H1 (cell line): ENCODE results near the gene DEFB125. TPM values are rescaled to one million over a fixed set of nuclear protein-coding genes. Genes with fewer than 3 reads are reported as not detected.

Experiments
- CTCF ChIA-PET: fragments of 300-600 bp; sonication (Branson Sonifier 250); formaldehyde crosslinking; loops from one replicate; lab custom pipeline; 2021; ENCODE audit not compliant: partially characterized antibody; lab: Charles Lee
- POLR2A ChIA-PET: fragments of 300-600 bp; sonication (Branson Sonifier 250); formaldehyde crosslinking; loops from one replicate; lab custom pipeline; 2021; ENCODE audit warnings: inconsistent platforms; ENCODE audit not compliant: partially characterized antibody; lab: Charles Lee
- DNase-seq, 2 experiments: peaks; one replicate each; pipeline versions ENCODE4 v3.0.0 to v3.0.0-alpha.2; 2010 to 2022; ENCODE audit warnings: low spot score in 2 of 2, low read depth in 1 of 2, mixed read lengths in 1 of 2
- FAIRE-seq: peaks from 2 replicates; lab custom pipeline; 2011; peaks lifted over from hg19 to GRCh38; lab: Jason Lieb, UNC
- H2AFZ ChIP-seq: 2 replicates; pipeline ENCODE4 v1.8.1; 2012; ENCODE audit warnings: low read length, inconsistent platforms
- H2AK5ac ChIP-seq: 2 replicates; pipeline ENCODE4 v1.6.1; 2013; ENCODE audit warnings: low read depth, low read length
- H2BK120ac ChIP-seq: replicated peaks from 2 replicates; pipeline ENCODE3; 2013; ENCODE audit warnings: low read depth, low read length, inconsistent platforms
- H2BK12ac ChIP-seq: 2 replicates; pipeline ENCODE4 v1.6.1; 2013; ENCODE audit warnings: low read depth, low read length
- H2BK15ac ChIP-seq: 2 replicates; pipeline ENCODE4 v1.6.1; 2013; ENCODE audit warnings: low read length
- H2BK20ac ChIP-seq: 2 replicates; pipeline ENCODE4 v1.6.1; 2013; ENCODE audit warnings: low read length
- H2BK5ac ChIP-seq: 2 replicates; pipeline ENCODE4 v1.6.1; 2013; ENCODE audit warnings: low read depth, low read length
- H3K14ac ChIP-seq: 2 replicates; pipeline ENCODE4 v1.6.1; 2013; ENCODE audit warnings: inconsistent platforms; ENCODE audit not compliant: insufficient read length
- H3K18ac ChIP-seq: 2 replicates; pipeline ENCODE4 v1.6.1; 2013; ENCODE audit warnings: low read length; ENCODE audit errors: extremely low read depth
- H3K23ac ChIP-seq: 2 replicates; pipeline ENCODE4 v1.6.1; 2013; ENCODE audit warnings: inconsistent platforms; ENCODE audit not compliant: insufficient read length
- H3K23me2 ChIP-seq: 2 replicates; pipeline ENCODE4 v1.6.1; 2013; ENCODE audit warnings: low read depth, low read length
- H3K27ac ChIP-seq: 2 replicates; pipeline ENCODE4 v1.6.1; 2011; ENCODE audit warnings: low read depth, low read length, inconsistent platforms
- H3K27me3 ChIP-seq, 4 experiments: replicated peaks in 1 of 4; 1 replicate in 1 of 4; 2 replicates in 3 of 4; pipeline versions ENCODE4 v1.6.1 to v1.8.1; 2011 to 2013; ENCODE audit warnings: low read length in 3 of 4, mild to moderate bottlenecking in 3 of 4, inconsistent platforms in 2 of 4, mixed read lengths in 2 of 4, moderate library complexity in 1 of 4; ENCODE audit not compliant: control insufficient read depth in 3 of 4, insufficient read depth in 3 of 4; ENCODE audit errors: extremely low read depth in 1 of 4
- H3K36me3 ChIP-seq, 4 experiments: 2 replicates each; pipeline versions ENCODE4 v1.6.1 to v1.8.1; 2011 to 2013; ENCODE audit warnings: mild to moderate bottlenecking in 4 of 4, low read length in 3 of 4, moderate library complexity in 2 of 4, control low read depth in 1 of 4, inconsistent platforms in 1 of 4; ENCODE audit not compliant: insufficient read depth in 4 of 4, control insufficient read depth in 2 of 4
- H3K4ac ChIP-seq: replicated peaks from 2 replicates; pipeline ENCODE3; 2013; ENCODE audit warnings: low read length, low read depth, mixed read lengths, inconsistent platforms; ENCODE audit not compliant: insufficient read length
- H3K4me1 ChIP-seq, 4 experiments: replicated peaks in 1 of 4; 1 replicate in 1 of 4; 2 replicates in 3 of 4; pipeline versions ENCODE4 v1.6.1 to v1.8.1; 2011 to 2013; ENCODE audit warnings: low read length in 3 of 4, inconsistent platforms in 2 of 4, mixed read lengths in 1 of 4; ENCODE audit not compliant: insufficient read depth in 4 of 4, control insufficient read depth in 3 of 4
- H3K4me2 ChIP-seq, 2 experiments: 2 replicates each; pipeline versions ENCODE4 v1.6.1 to v1.8.1; 2011 to 2013; ENCODE audit warnings: low read depth in 2 of 2, low read length in 2 of 2, control low read depth in 1 of 2, inconsistent platforms in 1 of 2, mild to moderate bottlenecking in 1 of 2; ENCODE audit not compliant: insufficient read depth in 1 of 2
- H3K4me3 ChIP-seq, 4 experiments: fragments of 200-600, 300-600 bp in 1 of 4; sonication (generic), shearing (Covaris generic), sonication (Bioruptor Twin) in 1 of 4; 2 replicates each; pipeline versions ENCODE4 v1.5.1 to v1.8.1; 2011 to 2016; ENCODE audit warnings: low read length in 4 of 4, low read depth in 3 of 4, control low read depth in 2 of 4, inconsistent platforms in 2 of 4, mild to moderate bottlenecking in 2 of 4, mixed read lengths in 1 of 4, moderate library complexity in 1 of 4; ENCODE audit not compliant: insufficient read depth in 2 of 4; ENCODE audit errors: extremely low read depth in 1 of 4
- H3K56ac ChIP-seq: replicated peaks from 2 replicates; pipeline ENCODE3; 2013; ENCODE audit warnings: low read depth, mild to moderate bottlenecking, mixed read lengths, low read length, inconsistent platforms; ENCODE audit not compliant: insufficient read length
- H3K79me1 ChIP-seq: 2 replicates; pipeline ENCODE4 v1.6.1; 2013; ENCODE audit warnings: low read depth, low read length, control low read depth
- H3K79me2 ChIP-seq, 2 experiments: 2 replicates each; pipeline versions ENCODE4 v1.6.1 to v1.8.1; 2012 to 2013; ENCODE audit warnings: low read length in 2 of 2, mild to moderate bottlenecking in 2 of 2, inconsistent platforms in 1 of 2; ENCODE audit not compliant: insufficient read depth in 2 of 2, control insufficient read depth in 1 of 2
- H3K9ac ChIP-seq, 4 experiments: replicated peaks in 1 of 4; 1 replicate in 1 of 4; 2 replicates in 3 of 4; pipeline versions ENCODE4 v1.6.1 to v1.8.1; 2011 to 2013; ENCODE audit warnings: low read depth in 3 of 4, low read length in 3 of 4, control low read depth in 2 of 4, mild to moderate bottlenecking in 2 of 4, moderate library complexity in 2 of 4, inconsistent platforms in 1 of 4; ENCODE audit errors: extremely low read depth in 1 of 4
- H3K9me3 ChIP-seq, 2 experiments: 2 replicates each; pipeline versions ENCODE4 v1.6.1 to v1.8.1; 2012 to 2013; ENCODE audit warnings: mild to moderate bottlenecking in 2 of 2, moderate library complexity in 2 of 2, control low read depth in 1 of 2, inconsistent platforms in 1 of 2, low read depth in 1 of 2, low read length in 1 of 2, mixed read lengths in 1 of 2; ENCODE audit not compliant: insufficient read depth in 2 of 2
- H4K20me1 ChIP-seq, 2 experiments: replicated peaks in 1 of 2; 2 replicates each; pipeline versions ENCODE3 to v1.8.1; 2011 to 2013; ENCODE audit warnings: inconsistent platforms in 2 of 2, low read length in 2 of 2, mild to moderate bottlenecking in 1 of 2; ENCODE audit not compliant: insufficient read depth in 2 of 2, control insufficient read depth in 1 of 2
- H4K5ac ChIP-seq: 2 replicates; pipeline ENCODE4 v1.6.1; 2013; ENCODE audit warnings: low read length, low read depth, mixed read lengths, inconsistent platforms; ENCODE audit not compliant: insufficient read length
- H4K8ac ChIP-seq: 2 replicates; pipeline ENCODE4 v1.8.0; 2013; ENCODE audit warnings: mild to moderate bottlenecking, moderate library complexity, low read length, inconsistent platforms; ENCODE audit not compliant: insufficient read depth; ENCODE audit errors: extremely low read depth
- H4K91ac ChIP-seq: replicated peaks from 2 replicates; pipeline ENCODE3; 2013; ENCODE audit warnings: low read length, mixed read lengths, inconsistent platforms; ENCODE audit not compliant: insufficient read length
- BACH1 ChIP-seq: IDR thresholded peaks from 2 replicates; pipeline ENCODE4 v1.6.1; 2012; ENCODE audit warnings: low read length, improper control_type of control experiment
- CBX5 ChIP-seq: fragments of 300-800, 300-1000 bp; sonication (generic); IDR thresholded peaks from 2 replicates; pipeline ENCODE4 v1.7.1; 2016; ENCODE audit warnings: antibody characterized with exemption, low read length, low read depth
- EZH2 ChIP-seq: fragments of 200-600 bp; sonication (generic); IDR thresholded peaks from 2 replicates; pipeline ENCODE4 v1.7.1; 2012; ENCODE audit warnings: low read depth, mild to moderate bottlenecking, moderate library complexity, low read length, inconsistent platforms; ENCODE audit not compliant: severe bottlenecking
- FOSL1 ChIP-seq: IDR thresholded peaks from 2 replicates; pipeline ENCODE4 v1.6.1; 2011; ENCODE audit warnings: mild to moderate bottlenecking, low read depth, low read length, moderate library complexity; ENCODE audit not compliant: insufficient read depth
- HDAC6 ChIP-seq: IDR thresholded peaks from one replicate; pipeline ENCODE4 v1.7.1; 2012; ENCODE audit warnings: low read depth, mild to moderate bottlenecking, inconsistent platforms, low read length, moderate library complexity
- JUND ChIP-seq: IDR thresholded peaks from 2 replicates; pipeline ENCODE4 v1.6.1; 2011; ENCODE audit warnings: mild to moderate bottlenecking, improper control_type of control experiment, low read length
- NANOG ChIP-seq: IDR thresholded peaks from 2 replicates; pipeline ENCODE4 v1.6.1; 2011; ENCODE audit warnings: low read length, low read depth, mild to moderate bottlenecking, inconsistent platforms; ENCODE audit not compliant: insufficient read depth, poor library complexity, severe bottlenecking
- POLR2AphosphoS5 ChIP-seq: IDR thresholded peaks from 2 replicates; pipeline ENCODE4 v1.6.1; 2011; ENCODE audit warnings: low read depth, low read length
- RNF2 ChIP-seq: fragments of 200-900, 300-1000 bp; sonication (generic); IDR thresholded peaks from 2 replicates; pipeline ENCODE4 v1.7.1; 2016; ENCODE audit warnings: borderline replicate concordance, low read depth, mild to moderate bottlenecking, antibody characterized with exemption, low read length; ENCODE audit not compliant: poor library complexity, severe bottlenecking; ENCODE audit errors: missing control alignments
- SIN3A ChIP-seq, 2 experiments: IDR thresholded peaks in 1 of 2; conservative IDR thresholded peaks in 1 of 2; 2 replicates each; pipeline ENCODE4 v1.6.1; 2011 to 2012; ENCODE audit warnings: low read length in 2 of 2, improper control_type of control experiment in 1 of 2, low read depth in 1 of 2, mild to moderate bottlenecking in 1 of 2
- SIRT6 ChIP-seq: IDR thresholded peaks from one replicate; pipeline ENCODE4 v1.7.1; 2012; ENCODE audit warnings: low read length, inconsistent platforms
- ZNF274 ChIP-seq: IDR thresholded peaks from 2 replicates; pipeline ENCODE4 v1.7.0; 2012; ENCODE audit warnings: low read length, borderline replicate concordance; ENCODE audit errors: extremely low read depth
- polyA plus RNA-seq, 7 experiments: library from polyadenylated mRNA; depleted of rRNA in 3 of 7; stranded (reverse) in 5 of 7; unstranded in 2 of 7; fragments of >200 nt in 5 of 7; fragments of 200-250 nt in 2 of 7; gene quantifications; 1 replicate in 5 of 7; 2 replicates in 1 of 7; 4 replicates in 1 of 7; pipeline versions ENCODE4 v1.2.1 to v1.2.3, GENCODE V29; 2011 to 2013; ENCODE audit warnings: missing spikeins in 2 of 7, mixed read lengths in 2 of 7
- total RNA-seq: library from RNA; stranded (reverse); fragmentation: NEBNext Ultra II Directional; extraction: Animal tissue kit (Norgen Biotek cat#: 25700); gene quantifications from 2 replicates; pipeline ENCODE4 v1.2.1, GENCODE V29; 2021
- TF ChIP-seq, protein P1 (sequence below): IDR thresholded peaks from 2 replicates; pipeline ENCODE4 v1.6.1; 2011; ENCODE audit warnings: low read length, improper control_type of control experiment
- TF ChIP-seq, protein P2 (sequence below): IDR thresholded peaks from 2 replicates; pipeline ENCODE4 v1.6.1; 2012; ENCODE audit warnings: inconsistent platforms

DEFB125 gene
- total and polyA plus RNA-seq, 2 of the 8 experiments (the other 6 are each of a cell fraction or from before 2014, with no cell fraction given): not detected

DNA sequence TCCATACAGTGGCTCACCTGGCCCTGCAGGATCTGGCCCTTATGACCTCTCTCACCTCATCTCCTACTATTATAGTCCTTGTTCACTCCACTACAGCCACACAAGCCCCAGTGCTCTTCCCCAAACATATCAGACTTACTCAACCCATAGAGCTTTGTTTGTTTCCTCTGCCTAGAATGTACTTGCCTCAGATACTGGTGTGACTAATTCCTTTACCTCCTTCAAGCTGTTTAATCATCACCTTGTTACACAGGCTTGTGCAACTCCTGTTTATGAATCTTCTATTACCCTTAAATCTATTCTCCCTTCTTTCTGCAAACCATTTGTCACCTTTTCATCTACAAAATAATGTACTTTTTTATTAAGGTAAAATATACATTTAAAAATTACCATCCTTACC lies 3.2 kb downstream of the DEFB125 start:
- CTCF ChIA-PET: interaction anchor here (1.2 kb wide), 1 partner anchor 11 kb away, joined by 4 read pairs; no protein-coding TSS in a partner anchor
- Histone ChIP-seq H2AK5ac (no peak overlapping the region), H2AFZ (no peak overlapping the region), H3K9me3 (peaks cover 47 to 60% of the 10 kb centered on the region in 2 experiments), H3K23ac (no peak overlapping the region), H2BK20ac (no peak overlapping the region), H4K20me1 (no peaks in the 10 kb centered on the region), H4K5ac (no peak overlapping the region), H3K14ac (no peak overlapping the region), H3K27ac (no peak overlapping the region), H3K4me1 (no peaks in the 10 kb centered on the region), H3K23me2 (no peaks in the 10 kb centered on the region), H3K18ac (no peak overlapping the region), H3K27me3 (no peaks in the 10 kb centered on the region), H3K56ac (no peak overlapping the region), H2BK12ac (no peak overlapping the region), H3K9ac (no peak overlapping the region), H3K4ac (no peak overlapping the region), H3K4me2 (no peak overlapping the region), H3K79me1 (no peaks in the 10 kb centered on the region), H3K36me3 (no peaks in the 10 kb centered on the region; a peak in 1 of 8 replicates), H3K79me2 (no peaks in the 10 kb centered on the region), H2BK15ac (no peak overlapping the region), H2BK120ac (no peak overlapping the region), H4K8ac (no peak overlapping the region), H3K4me3 (no peak overlapping the region), H2BK5ac (no peak overlapping the region), H4K91ac (no peak overlapping the region)
- FAIRE-seq: no peak
- POLR2A ChIA-PET: no interaction called here
- DNase-seq: no peak
- TF ChIP-seq, protein P1, sequence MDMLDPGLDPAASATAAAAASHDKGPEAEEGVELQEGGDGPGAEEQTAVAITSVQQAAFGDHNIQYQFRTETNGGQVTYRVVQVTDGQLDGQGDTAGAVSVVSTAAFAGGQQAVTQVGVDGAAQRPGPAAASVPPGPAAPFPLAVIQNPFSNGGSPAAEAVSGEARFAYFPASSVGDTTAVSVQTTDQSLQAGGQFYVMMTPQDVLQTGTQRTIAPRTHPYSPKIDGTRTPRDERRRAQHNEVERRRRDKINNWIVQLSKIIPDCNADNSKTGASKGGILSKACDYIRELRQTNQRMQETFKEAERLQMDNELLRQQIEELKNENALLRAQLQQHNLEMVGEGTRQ: no peak
- TF ChIP-seq SIRT6 (no peak), SIN3A (conservative IDR thresholded peaks at IDR 0.05 in 1 of 2, IDR thresholded peaks at IDR 0.05 in 1 of 2; ENCODE audit: low read depth in 1 of 2, low read length in 2 of 2) (no peak), ZNF274 (no peak), NANOG (no peak), JUND (no peak), FOSL1 (no peak), CBX5 (no peak), BACH1 (no peak), RNF2 (no peak), EZH2 (no peak), POLR2AphosphoS5 (no peak), HDAC6 (no peak)
- TF ChIP-seq, protein P2, sequence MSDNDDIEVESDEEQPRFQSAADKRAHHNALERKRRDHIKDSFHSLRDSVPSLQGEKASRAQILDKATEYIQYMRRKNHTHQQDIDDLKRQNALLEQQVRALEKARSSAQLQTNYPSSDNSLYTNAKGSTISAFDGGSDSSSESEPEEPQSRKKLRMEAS: no peak
